HEK293T (cell line): Measurements from ENCODE around the gene RPS4Y2.

ENCODE experiments used
- BHLHE40 ChIP-seq: fragments of 450-650 bp; IDR thresholded peaks from 2 replicates; pipeline ENCODE4 v1.6.1; 2016; ENCODE audit warnings: mild to moderate bottlenecking, moderate library complexity, borderline replicate concordance
- ELF4 ChIP-seq: fragments of 450-650 bp; IDR thresholded peaks from 2 replicates; pipeline ENCODE4 v1.6.1; 2017; ENCODE audit warnings: antibody characterized with exemption
- FOXK2 ChIP-seq: fragments of 450-650 bp; IDR thresholded peaks from 2 replicates; pipeline ENCODE4 v1.6.1; 2016; ENCODE audit warnings: mild to moderate bottlenecking
- L3MBTL2 ChIP-seq: fragments of 450-650 bp; conservative IDR thresholded peaks from 2 replicates; pipeline ENCODE4 v1.6.1; 2016; ENCODE audit warnings: mild to moderate bottlenecking
- NFRKB ChIP-seq: fragments of 450-650 bp; IDR thresholded peaks from 2 replicates; pipeline ENCODE4 v1.6.1; 2016; ENCODE audit warnings: mild to moderate bottlenecking, moderate library complexity
- PKNOX1 ChIP-seq: fragments of 450-650 bp; IDR thresholded peaks from 2 replicates; pipeline ENCODE4 v1.6.1; 2016
- SP1 ChIP-seq: fragments of 450-650 bp; IDR thresholded peaks from 2 replicates; pipeline ENCODE4 v1.6.1; 2017
- SUZ12 ChIP-seq: fragments of 450-650 bp; IDR thresholded peaks from 2 replicates; pipeline ENCODE4 v1.6.1; 2016; ENCODE audit warnings: mild to moderate bottlenecking
- TARDBP ChIP-seq: fragments of 450-650 bp; IDR thresholded peaks from 2 replicates; pipeline ENCODE4 v1.6.1; 2016
- ZNF384 ChIP-seq: fragments of 450-650 bp; IDR thresholded peaks from 2 replicates; pipeline ENCODE4 v1.6.1; 2016

GRCh38 chrY:20755808-20756207 lies at the start of gene RPS4Y2:
- TF ChIP-seq BHLHE40 (no peak), TARDBP (no peak), SP1 (no peak), ZNF384 (no peak), SUZ12 (no peak), ELF4 (no peak), NFRKB (no peak), L3MBTL2 (no peak), PKNOX1 (no peak), FOXK2 (no peak)
